SH-SY5Y (cell line): ENCODE data around the gene ARHGAP21.

Source experiments
- GATA2 ChIP-seq: IDR thresholded peaks from 2 replicates; pipeline ENCODE4 v1.6.1; 2011; ENCODE audit warnings: mild to moderate bottlenecking, low read depth, low read length
- GATA3 ChIP-seq: IDR thresholded peaks from 2 replicates; pipeline ENCODE4 v1.6.1; 2011; ENCODE audit warnings: low read depth, mild to moderate bottlenecking, low read length, moderate library complexity

DNA sequence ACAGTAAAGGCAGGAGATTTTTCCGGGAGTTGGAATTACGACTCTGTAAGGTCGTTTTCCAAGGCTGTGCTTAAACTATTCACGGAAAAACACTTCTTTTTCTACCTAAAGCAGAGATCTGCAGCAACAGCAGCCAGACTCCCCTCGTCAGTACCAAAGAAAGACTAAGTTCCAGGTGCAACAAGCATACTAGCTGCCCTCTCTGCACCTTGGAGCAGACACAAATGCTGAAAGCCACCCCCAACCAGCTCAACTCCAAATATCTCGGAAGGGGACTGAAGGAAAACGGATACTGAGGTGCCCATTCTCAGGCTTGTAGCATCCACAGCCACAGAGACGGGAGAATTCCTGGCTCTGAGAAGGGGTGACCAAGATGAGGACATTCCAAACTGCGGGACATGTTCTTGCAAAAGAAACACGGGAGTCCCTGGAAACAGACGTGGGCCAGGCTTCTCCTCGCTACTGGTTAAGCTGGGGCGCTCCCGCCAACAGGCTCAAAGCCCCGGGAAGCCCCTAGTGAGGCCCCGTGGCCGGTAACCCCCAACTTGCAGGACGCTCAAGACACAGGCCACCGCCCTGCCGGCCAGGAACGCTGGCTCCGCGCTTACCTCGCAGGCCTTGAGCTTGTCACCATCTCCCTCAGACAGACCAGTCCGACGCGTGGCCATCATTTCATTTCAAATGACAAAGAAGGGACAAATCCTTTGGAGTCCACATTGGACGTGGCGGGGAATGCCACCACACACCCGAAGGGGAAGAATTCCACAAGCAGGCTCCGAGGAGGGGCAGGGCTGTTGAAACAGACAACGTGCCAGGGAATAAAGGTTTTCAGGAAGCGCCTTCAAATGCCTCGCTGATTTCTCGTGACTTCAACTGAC is 2.2 kb downstream of the ARHGAP21 start:
- TF ChIP-seq GATA2 (no peak), GATA3 (no peak)
